ENCODE measurements around the gene FNDC5. TPM values are rescaled to one million over a fixed set of nuclear protein-coding genes. Genes with fewer than 3 reads are reported as not detected.

FNDC5 gene
- polyA plus RNA-seq, 1 donor (not counting 4 experiments of a cell fraction or from before 2014, with no cell fraction given): not detected

DNA sequence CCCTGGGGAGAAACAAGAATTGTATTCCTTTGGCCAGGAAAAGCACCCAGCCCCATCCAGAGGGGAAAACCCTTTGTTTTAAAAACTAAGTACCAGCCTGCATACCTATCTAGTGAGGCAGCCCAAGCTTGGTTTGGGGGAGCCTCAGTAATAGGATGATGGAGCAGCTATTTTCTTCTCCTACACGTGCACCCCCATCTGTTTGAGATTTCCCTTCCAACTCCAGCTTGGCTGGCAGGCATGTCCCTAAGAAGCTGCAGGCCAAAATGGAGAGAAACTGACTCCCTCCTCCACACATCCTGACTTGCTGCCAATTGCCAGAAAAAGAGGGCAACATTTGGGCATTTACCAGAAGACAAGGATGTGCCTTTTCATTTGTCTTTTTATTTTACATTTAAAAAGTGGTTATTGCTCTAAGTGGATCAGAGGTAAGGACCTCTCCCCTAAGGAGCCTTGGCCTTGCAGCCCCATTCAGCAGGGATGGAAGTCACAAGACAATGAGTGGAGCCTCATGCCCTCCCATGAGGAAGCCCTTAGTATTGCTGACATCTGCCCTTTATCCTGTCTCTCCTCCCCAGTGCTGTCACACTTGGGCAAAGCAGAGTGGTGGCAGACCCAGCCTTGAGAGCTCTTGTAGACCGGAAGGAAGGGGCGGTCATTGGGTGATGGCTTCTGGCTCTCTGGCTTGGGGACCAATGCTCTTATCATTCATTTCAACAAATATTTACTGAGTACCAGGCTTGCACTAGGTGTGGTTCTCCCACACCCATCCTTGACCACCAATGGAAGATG lies 8.6 kb downstream of the FNDC5 start:
- Histone ChIP-seq H3K79me2 (ENCODE audit: control insufficient read depth, insufficient read depth, low read length) (no peaks in the 10 kb centered on the region), H3K4me1 (ENCODE audit: control insufficient read depth, extremely low read depth, insufficient read depth, low read length) (peaks cover 14% of the 10 kb centered on the region), H3K9ac (ENCODE audit: control insufficient read depth, extremely low read depth, insufficient read depth, low read length) (no peak overlapping the region), H4K20me1 (ENCODE audit: control insufficient read depth, extremely low read depth, insufficient read depth, low read length) (no peaks in the 10 kb centered on the region), H3K4me3 (ENCODE audit: control insufficient read depth in 2 of 3, extremely low read depth in 1 of 3, insufficient read depth in 2 of 3, low read depth in 1 of 3, low read length in 3 of 3) (no peak overlapping the region), H3K9me1 (ENCODE audit: control insufficient read depth, extremely low read depth, insufficient read depth, low read length) (no peaks in the 10 kb centered on the region), H3K27ac (ENCODE audit: control insufficient read depth, insufficient read depth, low read length) (no peak overlapping the region), H3K27me3 (ENCODE audit: control insufficient read depth, extremely low read depth, insufficient read depth, low read length) (no peaks in the 10 kb centered on the region), H2AFZ (ENCODE audit: control insufficient read depth, low read length) (no peak overlapping the region), H3K36me3 (ENCODE audit: control insufficient read depth in 2 of 2, extremely low read depth in 1 of 2, insufficient read depth in 2 of 2, low read length in 2 of 2) (peaks cover 0 to 5% of the 10 kb centered on the region in 2 experiments), H3K4me2 (ENCODE audit: control insufficient read depth, extremely low read depth, insufficient read depth, low read depth, low read length) (no peak overlapping the region), H3K9me3 (ENCODE audit: control insufficient read depth, low read depth, low read length) (no peaks in the 10 kb centered on the region)
- no peak for DNase-seq (ENCODE audit: low read depth, low spot score)
- dilution Hi-C loops (cut with MboI; ENCODE audit: extremely low pct_ligation_motif_present, low sequenced_read_pairs): no loop called here
- no peak for TF ChIP-seq CTCF (optimal IDR thresholded peaks at IDR 0.05 in 1 of 3, IDR thresholded peaks at IDR 0.05 in 1 of 3, conservative IDR thresholded peaks at IDR 0.05 in 1 of 3; ENCODE audit: extremely low read depth in 1 of 3, insufficient read depth in 2 of 3, low read length in 3 of 3)
- no peak for TF ChIP-seq EZH2 (IDR thresholded peaks at IDR 0.05; ENCODE audit: low read length)
- FAIRE-seq: no peak

- peak; percentile 5 for FAIRE-seq
- Histone ChIP-seq H4K20me1 (ENCODE audit: control insufficient read depth, extremely low read depth, insufficient read depth, low read length) (no peaks in the 10 kb centered on the region), H3K9ac (ENCODE audit: control insufficient read depth, extremely low read depth, insufficient read depth, low read length) (no peak overlapping the region), H3K9me1 (ENCODE audit: control insufficient read depth, extremely low read depth, insufficient read depth, low read length) (no peaks in the 10 kb centered on the region), H3K4me1 (ENCODE audit: control insufficient read depth, extremely low read depth, insufficient read depth, low read length) (peaks cover 14% of the 10 kb centered on the region), H2AFZ (ENCODE audit: control insufficient read depth, low read length) (no peak overlapping the region), H3K9me3 (ENCODE audit: control insufficient read depth, low read depth, low read length) (no peaks in the 10 kb centered on the region), H3K4me3 (ENCODE audit: control insufficient read depth in 2 of 3, extremely low read depth in 1 of 3, insufficient read depth in 2 of 3, low read depth in 1 of 3, low read length in 3 of 3) (no peak overlapping the region), H3K4me2 (ENCODE audit: control insufficient read depth, extremely low read depth, insufficient read depth, low read depth, low read length) (no peak overlapping the region), H3K27ac (ENCODE audit: control insufficient read depth, insufficient read depth, low read length) (no peak overlapping the region), H3K79me2 (ENCODE audit: control insufficient read depth, insufficient read depth, low read length) (no peaks in the 10 kb centered on the region), H3K27me3 (ENCODE audit: control insufficient read depth, extremely low read depth, insufficient read depth, low read length) (no peaks in the 10 kb centered on the region), H3K36me3 (ENCODE audit: control insufficient read depth in 2 of 2, extremely low read depth in 1 of 2, insufficient read depth in 2 of 2, low read length in 2 of 2) (peaks cover 1 to 9% of the 10 kb centered on the region in 2 experiments)
- DNase-seq (ENCODE audit: low read depth, low spot score): no peak
- dilution Hi-C loops (cut with MboI; ENCODE audit: extremely low pct_ligation_motif_present, low sequenced_read_pairs): no loop called here
- TF ChIP-seq EZH2 (IDR thresholded peaks at IDR 0.05; ENCODE audit: low read length) (no peak), CTCF (optimal IDR thresholded peaks at IDR 0.05 in 1 of 3, IDR thresholded peaks at IDR 0.05 in 1 of 3, conservative IDR thresholded peaks at IDR 0.05 in 1 of 3; ENCODE audit: extremely low read depth in 1 of 3, insufficient read depth in 2 of 3, low read length in 3 of 3) (no peak)
These were observed 10.1 kb downstream of the FNDC5 start for GRCh38 chr1:32860566-32860965.

Data from keratinocyte (primary cell).